Esophagus (tissue), 2 donors: ENCODE data around the gene PRKX. TPM values are rescaled to one million over a fixed set of nuclear protein-coding genes. Genes with fewer than 3 reads are reported as not detected.
"Not testable (repeated sequence)": the region's sequence is repeated elsewhere in the genome, so short reads cannot be mapped to it uniquely, and the experiment has no call there.

Experiments used
- H3K27ac ChIP-seq, 2 donors: one replicate each; pipeline ENCODE4 v1.5.1; 2013; ENCODE audit warnings: low read depth in 2 of 2, mild to moderate bottlenecking in 2 of 2, inconsistent platforms in 1 of 2, low read length in 1 of 2, moderate library complexity in 1 of 2
- H3K27me3 ChIP-seq, 2 donors: one replicate each; pipeline ENCODE4 v1.6.1; 2013; ENCODE audit warnings: low read length in 2 of 2, control low read depth in 1 of 2, mild to moderate bottlenecking in 1 of 2; ENCODE audit not compliant: insufficient read depth in 2 of 2, control insufficient read depth in 1 of 2
- H3K36me3 ChIP-seq, 2 donors: one replicate each; pipeline ENCODE4 v1.6.1; 2013; ENCODE audit warnings: low read length in 1 of 2; ENCODE audit not compliant: control insufficient read depth in 2 of 2, insufficient read depth in 2 of 2
- H3K4me1 ChIP-seq, 2 donors: one replicate each; pipeline ENCODE4 v1.6.1; 2013; ENCODE audit warnings: low read length in 1 of 2; ENCODE audit not compliant: control insufficient read depth in 2 of 2, insufficient read depth in 2 of 2
- H3K4me3 ChIP-seq, 2 donors: one replicate each; pipeline ENCODE4 v1.5.1; 2013; ENCODE audit warnings: low read length in 2 of 2, mild to moderate bottlenecking in 2 of 2, low read depth in 1 of 2, moderate library complexity in 1 of 2
- H3K9me3 ChIP-seq, 2 donors: one replicate each; pipeline ENCODE4 v1.6.1; 2013; ENCODE audit warnings: mild to moderate bottlenecking in 2 of 2, low read depth in 1 of 2, low read length in 1 of 2, moderate library complexity in 1 of 2; ENCODE audit not compliant: control insufficient read depth in 2 of 2, insufficient read depth in 1 of 2
- WGBS, 2 donors: extraction: QIAGEN DNeasy Blood & Tissue Kit; methylation state at CpG; one replicate each; pipeline ENCODE4 v1.1.7; 2013; 5-methylcytosine and 5-hydroxymethylcytosine counted together
- polyA plus RNA-seq, 2 donors: library from polyadenylated mRNA; stranded (reverse); fragments of 200-250 nt; gene quantifications; one replicate each; pipeline ENCODE4 v1.2.3, GENCODE V29; 2013
- donor health status: healthy with polysubstance abuse.
- donor health status: Bipolar disorder and iron deficiency.

PRKX gene
- polyA plus RNA-seq, 2 donors = 5.6 to 15.4 TPM

- no peak overlapping the region for H3K4me3 ChIP-seq
- no peaks in the 10 kb centered on the region for H3K9me3 ChIP-seq
- no peaks in the 10 kb centered on the region for H3K36me3 ChIP-seq
- whole genome bisulfite sequencing, 2 donors = 93 to 96% methylated on average over 7 of the region's 7 CpGs
- no peaks in the 10 kb centered on the region for H3K4me1 ChIP-seq
- no peaks in the 10 kb centered on the region for H3K27me3 ChIP-seq
- no peak overlapping the region for H3K27ac ChIP-seq
These were observed 19.6 kb upstream of the PRKX start for GRCh38 chrX:3733043-3733430.

GRCh38 chrX:3732326-3733042 lies 19.0 kb upstream of the PRKX start:
- not testable (repeated sequence) for H3K36me3 ChIP-seq, H3K27ac ChIP-seq, H3K4me3 ChIP-seq, H3K9me3 ChIP-seq, H3K27me3 ChIP-seq, H3K4me1 ChIP-seq
- WGBS, 2 donors = 82 to 95% methylated on average over 14 to 15 of the region's 15 CpGs

GRCh38 chrX:3728454-3728853 lies 15.0 kb upstream of the PRKX start:
- H3K36me3 ChIP-seq = no peaks in the 10 kb centered on the region
- no peaks in the 10 kb centered on the region for H3K27me3 ChIP-seq
- H3K9me3 ChIP-seq = no peaks in the 10 kb centered on the region
- WGBS, 2 donors = 39 to 44% methylated on average over 9 of the region's 9 CpGs
- H3K4me1 ChIP-seq = no peaks in the 10 kb centered on the region
- no peak overlapping the region for H3K4me3 ChIP-seq
- H3K27ac ChIP-seq = no peak overlapping the region

- not testable (repeated sequence) for H3K27me3 ChIP-seq, H3K4me3 ChIP-seq, H3K4me1 ChIP-seq, H3K27ac ChIP-seq, H3K9me3 ChIP-seq, H3K36me3 ChIP-seq
- WGBS, 2 donors = 87 to 93% methylated on average over 9 of the region's 9 CpGs
These were observed 10.0 kb upstream of the PRKX start for GRCh38 chrX:3723460-3723859.

GRCh38 chrX:3717742-3718420 lies 4.4 kb upstream of the PRKX start:
- Histone ChIP-seq H3K4me1 (no peaks in the 10 kb centered on the region), H3K27ac (no peak overlapping the region), H3K9me3 (no peaks in the 10 kb centered on the region), H3K36me3 (no peaks in the 10 kb centered on the region), H3K4me3 (no peak overlapping the region), H3K27me3 (no peaks in the 10 kb centered on the region)
- 49 to 64% methylated on average over 11 of the region's 11 CpGs for WGBS, 2 donors

GRCh38 chrX:3715921-3716320 lies 2.5 kb upstream of the PRKX start:
- no peaks in the 10 kb centered on the region for H3K36me3 ChIP-seq
- H3K4me3 ChIP-seq = no peak overlapping the region
- H3K9me3 ChIP-seq = no peaks in the 10 kb centered on the region
- H3K4me1 ChIP-seq = no peaks in the 10 kb centered on the region
- H3K27ac ChIP-seq = no peak overlapping the region
- no peaks in the 10 kb centered on the region for H3K27me3 ChIP-seq
- WGBS, 2 donors = 72 to 75% methylated on average over 3 of the region's 3 CpGs

GRCh38 chrX:3714706-3715479 lies 1.4 kb upstream of the PRKX start:
- not testable (repeated sequence) for H3K9me3 ChIP-seq, H3K4me1 ChIP-seq, H3K27ac ChIP-seq, H3K27me3 ChIP-seq, H3K4me3 ChIP-seq, H3K36me3 ChIP-seq
- 75 to 77% methylated on average over 26 to 38 of the region's 38 CpGs for WGBS, 2 donors

GRCh38 chrX:3713937-3714434 lies 537 bp upstream of the PRKX start:
- 4 to 5% methylated on average over 15 of the region's 15 CpGs for WGBS, 2 donors
- peak overlapping the region; percentile 84 to 94 for H3K27ac ChIP-seq
- peak overlapping the region; percentile 61 to 90 for H3K4me3 ChIP-seq
- no peaks in the 10 kb centered on the region for H3K9me3 ChIP-seq
- no peaks in the 10 kb centered on the region for H3K4me1 ChIP-seq
- no peaks in the 10 kb centered on the region for H3K36me3 ChIP-seq
- H3K27me3 ChIP-seq = no peaks in the 10 kb centered on the region

GRCh38 chrX:3712870-3713224 lies 602 bp downstream of the PRKX start:
- WGBS, 2 donors = 0 to 1% methylated on average over 22 to 38 of the region's 38 CpGs
- Histone ChIP-seq H3K9me3 (no peaks in the 10 kb centered on the region), H3K27ac (peak overlapping the region; percentile 84 to 94), H3K27me3 (no peaks in the 10 kb centered on the region), H3K36me3 (no peaks in the 10 kb centered on the region), H3K4me3 (peak overlapping the region; percentile 79 to 90), H3K4me1 (no peaks in the 10 kb centered on the region)
